ENCODE measurements around the gene DUSP19.
A peak's percentile ranks its signal among the peaks of the same experiment; 100 is the strongest.

Gene DUSP19

GRCh38 chr2:183068561-183068960, 10.0 kb upstream of the DUSP19 start:
- no peak for DNase-seq (ENCODE audit: low read depth)

- DNase-seq (ENCODE audit: low read depth): no peak
Measured at GRCh38 chr2:183069174-183069573, 9.4 kb upstream of the DUSP19 start.

DNA sequence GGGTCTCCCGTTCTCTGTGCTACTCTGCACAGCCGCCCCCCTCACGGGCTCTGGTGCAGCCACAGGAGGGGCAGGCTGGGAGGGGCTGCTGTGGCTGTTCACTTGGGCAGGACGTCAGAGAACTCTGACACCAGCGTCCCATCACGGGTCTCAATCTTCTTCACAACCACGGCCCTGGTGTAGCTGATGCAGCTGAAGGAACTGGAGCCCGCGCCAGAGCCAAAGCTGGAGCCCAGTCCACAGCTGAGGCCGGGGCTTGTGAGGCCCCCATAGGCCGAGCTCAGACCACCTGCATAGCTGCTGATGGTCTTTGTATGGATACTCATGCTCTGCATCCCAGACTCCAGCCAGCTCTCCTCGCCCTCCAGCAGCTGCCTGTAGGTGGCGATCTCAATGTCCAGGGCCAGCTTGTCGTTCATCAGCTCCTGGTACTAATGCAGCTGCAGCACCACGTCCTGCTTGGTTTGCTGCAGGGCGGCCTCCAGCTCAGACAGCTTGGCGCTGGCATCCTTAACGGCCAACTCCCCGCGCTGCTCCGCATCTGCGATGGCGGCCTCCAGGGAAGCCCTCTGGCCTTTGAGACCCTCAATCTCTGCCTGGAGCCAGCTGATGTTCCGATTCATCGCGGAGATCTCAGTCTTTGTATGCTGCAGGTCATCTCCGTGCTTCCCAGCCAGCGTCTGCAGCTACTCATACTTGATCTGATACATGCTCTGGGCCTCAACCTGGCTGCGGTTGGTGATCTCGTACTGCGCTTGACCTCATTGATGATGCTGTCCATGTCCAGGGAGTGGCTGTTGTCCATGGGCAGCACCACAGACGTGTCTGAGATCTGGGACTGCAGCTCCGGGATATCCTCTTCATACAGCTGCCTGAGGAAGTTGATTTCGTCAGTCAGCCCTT, 7.4 kb upstream of the DUSP19 start:
- DNase-seq (ENCODE audit: low read depth): no peak

GRCh38 chr2:183072177-183072576, 6.4 kb upstream of the DUSP19 start:
- no peak for DNase-seq (ENCODE audit: low read depth)

DNA sequence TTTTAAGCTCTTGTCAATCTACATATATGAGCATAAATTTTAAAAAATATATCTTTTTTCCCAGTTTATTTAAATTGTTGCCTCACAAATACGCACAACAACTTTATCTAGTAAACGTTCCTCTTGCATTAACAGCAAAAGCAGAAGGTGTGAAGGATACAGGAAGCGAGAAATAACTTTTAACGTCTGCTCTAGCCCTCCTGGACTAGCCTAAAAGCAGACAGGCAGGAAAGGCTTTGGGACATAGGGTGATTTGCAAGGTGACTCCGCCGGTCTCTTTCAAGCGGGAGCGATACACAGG, 434 bp upstream of the DUSP19 start:
- no peak for DNase-seq (ENCODE audit: low read depth)

DNA sequence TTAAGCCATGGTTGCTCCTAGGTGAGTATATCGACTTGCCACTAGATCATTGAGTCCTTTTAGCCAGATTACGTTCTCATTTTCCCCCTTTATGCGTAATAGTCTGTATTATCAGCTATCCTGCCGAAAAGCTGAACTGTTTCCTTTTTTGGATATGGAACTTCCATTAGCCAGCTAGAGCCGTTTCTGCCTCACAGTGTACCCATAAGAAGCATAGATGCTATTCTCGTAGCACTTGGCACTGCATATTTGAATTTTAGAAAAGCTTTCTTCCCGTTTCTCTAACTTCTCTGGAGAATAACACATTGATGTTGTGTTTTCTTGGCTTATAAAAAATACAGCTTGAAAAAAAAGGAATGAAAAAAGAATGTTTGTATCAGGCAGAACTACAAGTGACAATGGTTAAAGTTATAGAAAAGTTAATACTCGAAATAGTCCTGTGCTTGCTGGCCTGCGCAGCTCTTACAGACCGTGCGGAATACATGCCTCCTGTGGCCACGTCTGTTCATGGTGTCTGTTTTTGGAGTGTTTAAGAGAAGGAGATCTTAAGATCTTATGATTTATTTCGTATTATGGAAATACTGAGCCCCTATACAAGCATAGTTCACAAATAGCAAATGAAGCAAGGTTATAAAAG, 710 bp downstream of the DUSP19 start:
- no peak for DNase-seq (ENCODE audit: low read depth)

GRCh38 chr2:183081911-183082310, 3.4 kb downstream of the DUSP19 start:
- DNase-seq (ENCODE audit: low read depth): no peak

DNA sequence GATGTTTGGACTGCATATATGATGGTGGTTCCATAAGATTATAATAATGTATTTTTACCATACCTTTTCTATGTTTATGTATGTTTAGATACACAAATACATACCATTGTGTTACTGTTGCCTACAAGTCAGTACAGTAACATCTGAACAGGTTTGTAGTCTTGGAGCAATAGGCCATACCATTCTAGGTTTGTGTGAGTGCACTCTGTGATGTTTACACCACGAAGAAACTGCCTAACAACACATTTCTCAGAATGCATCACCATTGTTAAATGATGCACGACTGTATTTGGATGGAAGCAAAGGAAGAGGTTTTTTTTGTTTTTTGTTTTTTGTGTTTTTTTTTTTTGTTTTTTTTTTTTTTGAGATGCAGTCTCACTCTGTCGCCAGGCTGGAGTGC, 9.5 kb downstream of the DUSP19 start:
- no peak for DNase-seq (ENCODE audit: low read depth)

DNA sequence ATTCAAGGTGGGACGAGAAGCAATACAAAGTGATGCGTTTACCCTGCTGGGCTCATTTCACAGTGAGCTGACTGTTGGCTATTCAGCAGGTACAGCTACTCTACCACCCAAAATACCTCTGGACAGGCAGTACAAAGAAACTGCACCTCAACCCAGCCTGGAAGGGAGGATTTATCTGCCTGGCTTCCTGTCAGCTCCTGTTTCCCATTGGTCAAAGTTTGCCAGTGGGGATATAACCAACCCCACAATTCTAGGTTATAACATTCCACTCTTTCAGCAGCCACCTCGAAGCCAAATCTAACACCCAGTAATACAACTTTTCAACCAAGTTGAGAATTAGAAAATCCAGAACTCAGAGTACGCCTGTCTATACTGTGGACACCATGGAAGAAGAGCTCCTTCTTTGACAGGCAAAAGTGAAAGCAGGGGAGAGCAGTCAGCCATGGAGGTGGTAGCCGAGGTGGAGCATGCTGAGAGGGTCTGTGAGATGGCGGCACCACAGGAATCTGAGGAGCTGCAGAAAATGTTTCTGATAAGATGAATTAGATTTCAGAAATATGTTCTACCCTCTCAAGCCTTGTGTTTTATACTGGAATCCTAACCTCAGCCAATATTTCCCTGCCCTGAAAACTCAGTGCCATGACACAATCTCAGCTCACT, 10.8 kb downstream of the DUSP19 start:
- no peak for DNase-seq (ENCODE audit: low read depth)

DNA sequence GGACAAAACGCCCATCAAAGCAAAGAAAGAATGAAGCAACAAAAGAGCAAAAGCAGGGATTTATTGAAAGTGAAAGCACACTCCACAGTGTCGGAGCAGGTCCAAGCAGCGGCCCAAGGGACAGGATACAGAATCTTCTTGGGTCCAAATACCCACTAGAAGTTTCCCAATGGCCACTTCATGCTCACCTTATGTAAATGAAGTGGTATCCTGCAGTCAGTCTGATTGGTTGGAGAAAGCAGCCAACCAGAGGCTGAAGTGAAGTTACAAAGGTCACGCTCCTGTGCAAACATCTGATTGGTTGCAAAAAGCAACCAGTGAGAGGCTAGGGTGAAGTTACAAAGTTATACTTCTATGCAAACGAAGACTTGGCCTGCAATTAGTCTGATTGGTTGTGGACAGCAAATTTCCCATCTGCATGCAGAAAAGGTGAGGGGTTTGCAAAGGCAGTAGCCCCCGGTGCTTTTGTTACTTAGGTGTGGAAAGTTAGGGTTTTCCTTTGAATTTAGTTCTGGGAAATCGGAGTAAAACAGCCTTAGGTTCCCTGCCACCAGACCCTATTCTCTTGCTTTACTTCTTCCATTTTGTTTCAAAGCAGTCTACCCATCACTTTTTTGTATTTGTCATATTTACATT, 12.9 kb downstream of the DUSP19 start:
- DNase-seq (ENCODE audit: low read depth): no peak

- DNase-seq (ENCODE audit: low read depth): no peak
Measured at GRCh38 chr2:183091954-183092345, 13.4 kb downstream of the DUSP19 start.

- DNase-seq (ENCODE audit: low read depth): no peak
Measured at GRCh38 chr2:183093857-183094657, 15.5 kb downstream of the DUSP19 start.

DNA sequence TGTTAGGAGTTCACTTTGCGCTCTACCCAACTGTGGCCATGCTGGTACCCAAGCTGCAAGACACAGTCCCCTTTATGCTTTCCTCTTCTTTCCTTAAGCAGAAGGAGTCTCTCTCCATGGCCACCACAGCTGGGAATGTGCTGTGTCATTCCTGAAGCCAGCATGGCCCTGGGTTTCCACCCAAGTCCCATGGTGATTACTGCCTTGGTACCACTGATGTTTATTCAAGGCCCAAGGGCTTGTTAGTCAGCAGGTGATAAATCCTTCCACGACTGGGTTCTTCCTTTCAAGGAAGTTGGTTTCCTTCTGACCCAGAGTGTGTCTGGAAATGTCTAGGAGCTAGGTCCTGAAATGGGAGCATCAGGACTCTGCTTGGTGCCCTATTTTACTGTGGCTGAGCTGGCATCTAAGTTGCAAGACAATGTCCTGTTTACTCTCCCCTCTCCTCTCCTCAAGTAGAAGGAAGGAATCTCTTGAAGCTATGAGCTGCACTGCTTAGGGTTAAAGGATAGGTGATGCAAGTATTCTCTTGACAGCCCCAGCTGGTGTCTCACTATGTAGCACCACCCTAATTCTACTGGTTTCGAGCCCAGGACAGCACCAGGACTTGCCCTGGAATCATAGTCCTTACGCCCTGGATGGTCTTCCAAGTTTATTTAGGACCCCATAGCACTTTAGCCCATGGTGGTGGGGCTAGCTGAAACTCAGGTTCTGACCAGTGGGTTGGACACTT, 27.0 kb downstream of the DUSP19 start:
- no peak for DNase-seq (ENCODE audit: low read depth)

DNA sequence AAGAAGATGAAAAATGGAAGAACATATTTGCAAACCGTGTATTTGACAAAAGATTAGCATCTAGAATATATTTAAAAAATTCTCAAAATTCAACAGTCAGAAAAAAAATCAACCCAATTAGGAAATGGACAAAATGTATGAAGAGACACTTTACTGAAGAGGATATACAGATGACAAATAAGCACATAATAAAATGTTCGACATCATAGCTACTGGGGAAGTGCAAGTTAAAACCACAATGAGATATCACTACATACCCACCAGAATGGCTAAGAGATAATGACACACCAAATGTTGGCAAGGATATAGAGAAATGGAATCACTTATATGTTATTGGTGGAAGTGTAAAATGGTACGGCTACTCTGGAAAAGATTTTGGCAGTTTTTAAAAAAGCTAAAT, 34.0 kb downstream of the DUSP19 start:
- DNase-seq (ENCODE audit: low read depth): no peak

GRCh38 chr2:183113630-183114029, 35.1 kb downstream of the DUSP19 start:
- DNase-seq (ENCODE audit: low read depth): no peak

DNA sequence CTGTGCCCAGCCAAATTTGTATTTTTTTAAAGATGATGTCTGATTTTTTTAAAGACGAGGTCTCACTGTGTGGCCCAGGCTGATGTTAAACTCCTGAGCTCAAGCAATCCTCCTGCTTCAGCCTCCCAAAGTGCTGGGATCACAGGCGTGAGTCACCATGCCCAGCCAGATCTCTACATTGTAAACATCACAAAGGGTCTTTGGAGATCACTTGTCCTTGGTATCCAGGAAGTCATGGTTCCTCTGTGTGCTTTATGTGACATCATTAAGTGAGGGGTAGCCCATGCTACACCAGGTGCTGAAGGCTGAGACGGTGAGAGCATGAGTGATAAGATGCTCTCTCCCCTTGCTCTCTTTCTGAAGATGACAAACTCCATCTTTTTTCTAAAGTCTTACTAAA, 38.7 kb downstream of the DUSP19 start:
- DNase-seq (ENCODE audit: low read depth): no peak

GRCh38 chr2:183123117-183123958, 44.8 kb downstream of the DUSP19 start:
- DNase-seq (ENCODE audit: low read depth): no peak

GRCh38 chr2:183123959-183124221, 45.3 kb downstream of the DUSP19 start:
- DNase-seq (ENCODE audit: low read depth): no peak

DNA sequence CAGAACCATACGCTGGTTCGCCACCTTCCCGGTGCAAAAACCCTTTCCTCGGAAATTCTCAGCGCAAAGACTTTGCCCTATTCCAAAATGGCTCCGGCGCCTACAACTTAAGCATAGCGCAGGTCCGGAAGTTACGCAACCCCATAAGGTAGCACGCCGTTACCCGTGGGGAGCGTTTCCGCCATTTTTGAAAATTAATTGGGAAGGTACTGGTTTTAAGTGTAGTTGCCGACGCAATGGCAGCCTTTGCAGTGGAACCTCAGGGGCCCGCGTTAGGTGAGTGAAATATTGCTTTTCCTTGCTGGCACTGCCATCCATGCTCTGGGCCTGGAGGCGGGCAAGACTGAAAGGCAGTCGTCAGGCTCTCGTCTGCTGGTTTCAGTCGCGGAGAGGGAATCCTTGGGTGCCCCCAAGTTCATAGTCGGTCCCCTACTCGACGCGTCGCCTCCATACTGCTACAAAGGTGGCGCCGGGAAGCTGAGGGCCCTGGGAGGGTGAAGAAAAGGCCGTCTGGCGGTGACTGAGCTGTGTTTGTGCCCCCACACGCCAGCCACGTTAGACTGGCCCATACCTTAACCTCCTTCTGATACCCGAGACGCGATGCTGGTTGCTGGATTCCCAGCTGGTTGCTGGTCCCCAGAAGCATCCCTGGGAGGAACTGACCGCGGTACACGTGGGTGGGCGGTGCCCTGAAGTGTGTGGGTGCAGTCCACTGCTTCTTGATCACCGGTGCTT, 45.8 kb downstream of the DUSP19 start, which contains the start of gene NUP35:
TSS of gene NUP35 (plus strand) at position 222 of the 735 bp plus-strand sequence. CDS start at position 237, 15 bp downstream.
- peak; percentile 74 for DNase-seq (ENCODE audit: low read depth)

DNA sequence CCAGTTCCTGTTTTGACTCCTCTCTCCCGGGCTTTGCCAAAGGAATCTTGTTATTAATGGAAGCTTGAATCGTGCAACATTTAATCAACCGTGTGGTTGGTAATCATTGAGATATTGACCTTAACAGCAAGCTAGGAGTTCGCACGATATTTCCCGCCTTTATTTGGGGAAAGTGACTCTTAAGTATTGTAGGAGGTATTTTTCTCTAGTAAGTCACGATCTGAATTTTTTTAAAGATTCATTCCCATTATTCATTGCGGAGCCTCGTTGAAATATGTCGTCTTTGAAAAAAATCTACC, 46.4 kb downstream of the DUSP19 start:
- no peak for DNase-seq (ENCODE audit: low read depth)
